Kidney (tissue), 14 donors: ENCODE data around the gene ARVCF. TPM values are rescaled to one million over a fixed set of nuclear protein-coding genes. Genes with fewer than 3 reads are reported as not detected.

Source experiments
- DNase-seq, 5 donors: peaks; one replicate each; pipeline ENCODE4 v3.0.0-alpha.2; 2013 to 2020
- FAIRE-seq: peaks from 2 replicates; lab custom pipeline; 2012; peaks lifted over from hg19 to GRCh38; lab: Jason Lieb, UNC
- H3K27ac ChIP-seq, 2 donors: one replicate each; pipeline ENCODE4 v1.7.0; 2013; ENCODE audit warnings: low read depth in 2 of 2, low read length in 2 of 2, inconsistent platforms in 1 of 2
- H3K27me3 ChIP-seq: one replicate; pipeline ENCODE4 v1.7.1; 2013; ENCODE audit warnings: low read length, inconsistent platforms; ENCODE audit not compliant: control insufficient read depth, insufficient read depth
- H3K36me3 ChIP-seq, 3 donors: one replicate each; pipeline versions ENCODE4 v1.7.0 to v1.7.1; 2013; ENCODE audit warnings: low read length in 3 of 3, control low read depth in 1 of 3, inconsistent platforms in 1 of 3; ENCODE audit not compliant: insufficient read depth in 3 of 3, control insufficient read depth in 2 of 3
- H3K4me1 ChIP-seq, 3 donors: one replicate each; pipeline versions ENCODE4 v1.7.0 to v1.7.1; 2013; ENCODE audit warnings: low read length in 3 of 3, inconsistent platforms in 1 of 3, low read depth in 1 of 3; ENCODE audit not compliant: control insufficient read depth in 2 of 3, insufficient read depth in 2 of 3
- H3K4me3 ChIP-seq, 3 donors: one replicate each; pipeline versions ENCODE4 v1.7.0 to v1.8.1; 2013; ENCODE audit warnings: low read length in 3 of 3, control low read depth in 1 of 3, inconsistent platforms in 1 of 3
- H3K9ac ChIP-seq, 3 donors: one replicate each; pipeline versions ENCODE4 v1.7.0 to v1.7.1; 2013; ENCODE audit warnings: low read length in 3 of 3, control low read depth in 1 of 3, inconsistent platforms in 1 of 3
- H3K9me3 ChIP-seq, 3 donors: one replicate each; pipeline versions ENCODE4 v1.7.0 to v1.7.1; 2013; ENCODE audit warnings: low read length in 3 of 3, control low read depth in 1 of 3, inconsistent platforms in 1 of 3; ENCODE audit not compliant: control insufficient read depth in 2 of 3, insufficient read depth in 1 of 3
- CTCF ChIP-seq: IDR thresholded peaks from 3 replicates; pipeline ENCODE4 v1.5.1; 2012; ENCODE audit warnings: mild to moderate bottlenecking, moderate library complexity, borderline replicate concordance; ENCODE audit not compliant: insufficient read depth; ENCODE audit errors: extremely low read depth
- intact Hi-C: fragments of 100-400 bp; cut with DNase I; formaldehyde crosslinking; loops from one replicate; pipeline ENCODE4 v1.11.1; 2022
- polyA plus RNA-seq: library from polyadenylated mRNA; stranded (reverse); fragments of 350-450 nt; fragmentation: Illumina TruSeq; extraction: RNeasy Lipid Tissue Mini Kit (QIAGEN cat#74804); gene quantifications from one replicate; pipeline ENCODE4 v1.2.3, GENCODE V29; 2014; ENCODE audit warnings: low read depth, low replicate concordance; ENCODE audit not compliant: insufficient read depth
- total RNA-seq: library from RNA; stranded (reverse); fragmentation: NEBNext Ultra II Directional; extraction: Animal tissue kit (Norgen Biotek cat#: 25700); gene quantifications from one replicate; pipeline ENCODE4 v1.2.1, GENCODE V29; 2021
- donor health status: control.
- donor health status: control.
- donor health status: control.
- donor health status: control.
- donor health status: control.
- donor health status: DM: yes; HTN: yes; CAD: no.
- donor health status: Normal renal cell carcinoma (clear cell type).

Gene ARVCF
- total and polyA plus RNA-seq, 2 donors from 2014 or later = 16.0 to 21.9 TPM

- TF ChIP-seq CTCF = no peak
- DNase-seq (no peak), FAIRE-seq (no peak)
- Histone ChIP-seq H3K4me3 (no peak overlapping the region), H3K9me3 (no peaks in the 10 kb centered on the region), H3K36me3 (peaks cover 0 to 10% (median 9%) of the 10 kb centered on the region in 3 donors), H3K9ac (no peak overlapping the region), H3K27me3 (no peaks in the 10 kb centered on the region), H3K27ac (no peak overlapping the region), H3K4me1 (peaks cover 0 to under 1% (median 0%) of the 10 kb centered on the region in 3 donors)
- intact Hi-C loops = no loop called here
These were observed 22.0 kb upstream of the ARVCF start for GRCh38 chr22:20038574-20038973.

GRCh38 chr22:20037419-20037818 lies 20.8 kb upstream of the ARVCF start:
- H3K4me1 ChIP-seq = peaks cover 0 to 11% (median 0%) of the 10 kb centered on the region in 3 donors
- no peak overlapping the region for H3K27ac ChIP-seq
- no peak overlapping the region for H3K4me3 ChIP-seq
- DNase-seq = no peak
- peaks cover 0 to 8% (median 2%) of the 10 kb centered on the region in 3 donors for H3K36me3 ChIP-seq
- intact Hi-C loops = no loop called here
- no peaks in the 10 kb centered on the region for H3K9me3 ChIP-seq
- no peak overlapping the region for H3K9ac ChIP-seq
- H3K27me3 ChIP-seq = no peaks in the 10 kb centered on the region
- no peak for TF ChIP-seq CTCF
- FAIRE-seq = no peak

- FAIRE-seq (no peak), DNase-seq (no peak)
- Histone ChIP-seq H3K36me3 (peaks cover 0 to 8% (median 2%) of the 10 kb centered on the region in 3 donors), H3K27ac (no peak overlapping the region), H3K9ac (no peak overlapping the region), H3K4me1 (peaks cover 0 to 14% (median 0%) of the 10 kb centered on the region in 3 donors), H3K9me3 (no peaks in the 10 kb centered on the region), H3K4me3 (no peak overlapping the region), H3K27me3 (no peaks in the 10 kb centered on the region)
- no peak for TF ChIP-seq CTCF
- intact Hi-C loops = no loop called here
These were observed 20.1 kb upstream of the ARVCF start for GRCh38 chr22:20036535-20037392.
